ENCODE data around the gene EVA1A.

The EVA1A gene

DNA sequence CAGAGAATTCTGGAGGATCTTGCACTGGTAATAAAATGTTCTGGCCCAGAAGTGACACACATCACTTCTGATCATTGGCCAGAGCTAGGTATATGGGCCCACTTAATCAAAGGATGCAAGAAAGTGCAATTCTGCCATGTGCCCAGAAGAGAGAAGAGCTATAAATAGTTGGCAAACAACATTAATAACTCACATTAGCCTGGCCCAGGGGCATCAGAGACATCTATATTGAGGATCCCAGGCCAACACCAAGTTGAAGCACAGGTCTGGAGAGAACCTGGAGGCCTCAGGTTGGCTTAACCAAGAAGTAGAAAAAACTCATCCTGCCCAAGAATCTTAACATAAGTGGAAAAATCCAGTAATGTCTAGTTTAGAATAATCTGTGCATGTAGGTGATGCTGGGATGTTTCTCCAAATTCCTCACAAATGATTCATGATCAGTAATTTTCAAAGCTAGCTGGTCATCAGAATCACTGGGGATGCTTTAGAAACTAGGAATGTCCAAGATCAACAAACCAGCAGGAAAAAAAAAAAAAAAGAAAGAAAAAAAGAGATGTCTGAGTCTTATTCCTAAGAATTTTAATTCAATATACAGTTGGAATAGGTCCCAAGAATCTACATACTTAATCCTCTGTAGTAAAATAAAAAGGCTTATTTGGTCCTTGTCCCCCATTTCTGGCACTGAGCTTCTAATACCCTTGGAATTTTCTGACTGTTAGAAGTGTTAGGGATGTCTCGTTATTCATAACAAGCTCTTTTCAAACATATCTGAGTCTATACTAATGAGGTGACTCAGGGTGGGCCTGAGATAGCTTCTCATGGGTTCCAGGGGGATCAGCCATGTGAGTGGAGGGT lies 35.0 kb upstream of the EVA1A start:
- Histone ChIP-seq H3K4me1 (no peaks in the 10 kb centered on the region), H3K36me3 (no peaks in the 10 kb centered on the region), H3K4me3 (no peak overlapping the region), H3K9me3 (no peaks in the 10 kb centered on the region), H3K27me3 (no peaks in the 10 kb centered on the region), H3K27ac (no peak overlapping the region)
- DNase-seq: no peak
- TF ChIP-seq, protein P1, sequence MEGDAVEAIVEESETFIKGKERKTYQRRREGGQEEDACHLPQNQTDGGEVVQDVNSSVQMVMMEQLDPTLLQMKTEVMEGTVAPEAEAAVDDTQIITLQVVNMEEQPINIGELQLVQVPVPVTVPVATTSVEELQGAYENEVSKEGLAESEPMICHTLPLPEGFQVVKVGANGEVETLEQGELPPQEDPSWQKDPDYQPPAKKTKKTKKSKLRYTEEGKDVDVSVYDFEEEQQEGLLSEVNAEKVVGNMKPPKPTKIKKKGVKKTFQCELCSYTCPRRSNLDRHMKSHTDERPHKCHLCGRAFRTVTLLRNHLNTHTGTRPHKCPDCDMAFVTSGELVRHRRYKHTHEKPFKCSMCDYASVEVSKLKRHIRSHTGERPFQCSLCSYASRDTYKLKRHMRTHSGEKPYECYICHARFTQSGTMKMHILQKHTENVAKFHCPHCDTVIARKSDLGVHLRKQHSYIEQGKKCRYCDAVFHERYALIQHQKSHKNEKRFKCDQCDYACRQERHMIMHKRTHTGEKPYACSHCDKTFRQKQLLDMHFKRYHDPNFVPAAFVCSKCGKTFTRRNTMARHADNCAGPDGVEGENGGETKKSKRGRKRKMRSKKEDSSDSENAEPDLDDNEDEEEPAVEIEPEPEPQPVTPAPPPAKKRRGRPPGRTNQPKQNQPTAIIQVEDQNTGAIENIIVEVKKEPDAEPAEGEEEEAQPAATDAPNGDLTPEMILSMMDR (IDR thresholded peaks at IDR 0.05): no peak
- intact Hi-C loops (cut with DNase I; ENCODE audit: low total_unique reads): no loop called here

DNA sequence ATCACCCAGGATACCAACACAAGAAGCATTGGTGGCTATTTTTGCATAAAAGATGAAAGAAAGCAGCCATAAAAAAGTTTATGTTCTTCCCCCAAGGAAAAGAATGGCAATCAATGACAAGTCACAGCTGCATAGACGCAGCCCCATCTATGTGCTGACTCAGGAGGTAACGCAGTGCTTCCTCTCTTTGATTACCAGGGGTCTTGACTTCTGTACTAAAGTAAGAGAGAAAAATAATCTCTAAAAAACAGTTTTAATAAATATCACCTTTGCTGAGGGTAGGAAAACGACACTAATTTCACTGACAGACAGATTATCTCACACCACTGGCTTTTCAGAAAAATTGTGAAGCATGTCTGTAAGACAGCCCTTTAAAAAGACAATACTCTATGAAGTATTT lies 33.9 kb upstream of the EVA1A start:
- TF ChIP-seq, protein P1 (IDR thresholded peaks at IDR 0.05): no peak
- no peak overlapping the region for H3K27ac ChIP-seq
- intact Hi-C loops (cut with DNase I; ENCODE audit: low total_unique reads): no loop called here
- no peak overlapping the region for H3K4me3 ChIP-seq
- no peaks in the 10 kb centered on the region for H3K27me3 ChIP-seq
- no peaks in the 10 kb centered on the region for H3K4me1 ChIP-seq
- H3K36me3 ChIP-seq: no peaks in the 10 kb centered on the region
- no peaks in the 10 kb centered on the region for H3K9me3 ChIP-seq
- no peak for DNase-seq

DNA sequence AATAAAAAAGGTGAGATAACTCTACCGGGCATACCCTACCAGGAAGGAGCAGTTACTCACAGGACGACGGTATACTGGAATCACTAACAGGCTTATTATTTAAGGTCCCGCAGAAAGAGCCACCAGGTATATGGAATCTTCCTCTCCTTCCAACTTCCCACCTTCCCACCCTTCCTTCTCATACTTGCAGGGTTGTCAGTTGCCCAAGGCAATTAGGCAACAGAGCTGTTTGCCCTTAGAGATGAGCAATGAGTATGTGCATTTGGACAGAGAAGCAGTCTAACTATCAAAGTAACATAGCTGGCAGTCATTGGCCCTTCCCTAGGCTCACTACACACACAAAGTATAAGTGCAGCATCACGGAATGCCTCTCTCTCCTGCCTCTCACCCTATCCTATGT lies 32.1 kb upstream of the EVA1A start:
- H3K4me1 ChIP-seq: no peaks in the 10 kb centered on the region
- no peak overlapping the region for H3K4me3 ChIP-seq
- intact Hi-C loops (cut with DNase I; ENCODE audit: low total_unique reads): no loop called here
- H3K9me3 ChIP-seq: no peaks in the 10 kb centered on the region
- TF ChIP-seq, protein P1 (IDR thresholded peaks at IDR 0.05): no peak
- no peaks in the 10 kb centered on the region for H3K27me3 ChIP-seq
- no peaks in the 10 kb centered on the region for H3K36me3 ChIP-seq
- no peak for DNase-seq
- H3K27ac ChIP-seq: no peak overlapping the region

DNA sequence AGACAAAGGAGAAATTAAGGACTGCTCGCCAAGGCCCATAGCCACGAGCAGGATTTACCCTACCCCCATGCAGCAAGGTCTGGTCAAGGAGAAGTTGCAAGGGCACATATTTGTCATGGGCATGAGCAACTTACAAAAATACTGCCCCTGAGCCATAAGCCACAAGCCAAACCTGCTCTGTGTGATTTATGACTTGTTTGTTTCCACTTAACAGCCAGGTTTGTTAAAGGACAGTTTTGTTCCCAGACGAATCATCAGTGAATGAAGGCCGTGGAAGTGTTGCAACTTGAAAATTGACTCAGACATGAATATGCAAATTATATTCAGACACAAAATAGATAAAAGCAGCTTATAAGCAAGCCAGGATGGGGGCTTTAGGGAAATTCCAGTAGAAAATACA lies 31.3 kb upstream of the EVA1A start:
- Histone ChIP-seq H3K9me3 (no peaks in the 10 kb centered on the region), H3K27me3 (no peaks in the 10 kb centered on the region), H3K36me3 (no peaks in the 10 kb centered on the region), H3K27ac (no peak overlapping the region), H3K4me1 (no peaks in the 10 kb centered on the region), H3K4me3 (no peak overlapping the region)
- no peak for DNase-seq
- intact Hi-C loops (cut with DNase I; ENCODE audit: low total_unique reads): no loop called here
- TF ChIP-seq, protein P1 (IDR thresholded peaks at IDR 0.05): no peak

DNA sequence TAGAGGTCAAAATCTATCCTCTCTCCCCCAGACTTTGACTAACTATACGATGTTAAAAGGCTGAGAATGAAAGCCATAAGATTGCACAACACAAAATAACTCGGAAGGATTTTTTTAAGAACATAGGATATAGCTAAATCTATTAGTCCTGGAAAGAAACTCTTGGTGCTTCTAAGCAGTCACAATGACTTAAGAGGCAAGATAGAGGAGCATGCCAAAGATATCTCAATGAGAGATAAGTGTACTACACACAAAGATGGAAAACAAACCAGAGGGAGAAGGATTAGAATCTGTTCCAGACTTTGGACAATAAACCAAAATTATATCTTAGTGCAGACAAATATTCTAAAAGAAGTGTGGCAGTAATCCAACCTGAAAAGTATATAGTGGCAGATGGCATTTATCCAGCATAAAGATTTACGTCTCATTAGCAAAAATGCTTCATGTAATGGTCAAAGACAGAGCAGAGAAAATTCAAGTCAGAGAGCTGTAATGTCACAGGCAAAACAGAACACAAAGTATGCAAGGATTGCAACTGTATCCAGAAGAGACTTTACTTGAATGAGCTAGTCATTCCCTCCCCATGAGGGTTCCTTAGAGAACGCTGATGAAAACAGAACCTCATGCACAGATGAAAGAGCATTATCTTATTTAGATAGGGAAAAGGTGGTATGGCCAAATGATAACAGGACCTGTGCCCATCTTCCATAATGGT lies 28.8 kb upstream of the EVA1A start:
- Histone ChIP-seq H3K27ac (no peak overlapping the region), H3K4me1 (no peaks in the 10 kb centered on the region), H3K9me3 (no peaks in the 10 kb centered on the region), H3K36me3 (no peaks in the 10 kb centered on the region), H3K27me3 (no peaks in the 10 kb centered on the region), H3K4me3 (no peak overlapping the region)
- TF ChIP-seq, protein P1 (IDR thresholded peaks at IDR 0.05): no peak
- DNase-seq: no peak
- intact Hi-C loops (cut with DNase I; ENCODE audit: low total_unique reads): no loop called here
